CD8-positive, alpha-beta memory T cell (primary cell): ENCODE measurements around the gene FYN. TPM values are rescaled to one million over a fixed set of nuclear protein-coding genes. Genes with fewer than 3 reads are reported as not detected.

Source experiments
- CTCF ChIA-PET: fragments of 350-600 bp; sonication (Branson Sonifier 250); formaldehyde crosslinking; loops from one replicate; lab custom pipeline; 2021; ENCODE audit warnings: antibody characterized with exemption; lab: Charles Lee
- POLR2A ChIA-PET: fragments of 350-600 bp; sonication (Branson Sonifier 250); formaldehyde crosslinking; loops from one replicate; lab custom pipeline; 2021; ENCODE audit warnings: antibody characterized with exemption; lab: Charles Lee
- DNase-seq, 5 donors: peaks; one replicate each; pipeline versions ENCODE4 v3.0.0 to v3.0.0-alpha.2; 2020 to 2022; ENCODE audit warnings: mixed read lengths in 1 of 5
- H3K27ac ChIP-seq: one replicate; pipeline ENCODE4 v1.7.0; 2013; ENCODE audit warnings: low read depth, mild to moderate bottlenecking, low read length, moderate library complexity
- H3K27me3 ChIP-seq: 2 replicates; pipeline ENCODE4 v1.7.0; 2013; ENCODE audit warnings: low read length, mild to moderate bottlenecking; ENCODE audit not compliant: insufficient read depth, poor library complexity, severe bottlenecking
- H3K36me3 ChIP-seq: 2 replicates; pipeline ENCODE4 v1.7.0; 2013; ENCODE audit warnings: mild to moderate bottlenecking, low read length, moderate library complexity; ENCODE audit not compliant: insufficient read depth
- H3K4me1 ChIP-seq: 2 replicates; pipeline ENCODE4 v1.7.0; 2013; ENCODE audit warnings: mild to moderate bottlenecking, low read length, moderate library complexity; ENCODE audit not compliant: insufficient read depth
- H3K4me3 ChIP-seq: 2 replicates; pipeline ENCODE4 v1.7.0; 2013; ENCODE audit warnings: mild to moderate bottlenecking, low read length
- H3K9me3 ChIP-seq: 2 replicates; pipeline ENCODE4 v1.7.0; 2013; ENCODE audit warnings: mild to moderate bottlenecking, low read length
- H3K27ac Mint-ChIP-seq, 8 donors: one replicate each; pipeline ENCODE4 v1.8.0; 2020 to 2021; ENCODE audit warnings: mixed read lengths in 8 of 8, mild to moderate bottlenecking in 6 of 8, inconsistent platforms in 3 of 8, moderate library complexity in 3 of 8
- H3K27me3 Mint-ChIP-seq, 2 donors: one replicate each; pipeline ENCODE4 v1.8.0; 2020 to 2021; ENCODE audit warnings: mixed read lengths in 2 of 2, mild to moderate bottlenecking in 1 of 2, moderate library complexity in 1 of 2
- H3K36me3 Mint-ChIP-seq, 3 donors: one replicate each; pipeline ENCODE4 v1.8.0; 2020 to 2021; ENCODE audit warnings: mixed read lengths in 3 of 3, inconsistent platforms in 1 of 3, mild to moderate bottlenecking in 1 of 3
- H3K4me1 Mint-ChIP-seq, 3 donors: one replicate each; pipeline ENCODE4 v1.8.0; 2020 to 2021; ENCODE audit warnings: mixed read lengths in 3 of 3, inconsistent platforms in 1 of 3, mild to moderate bottlenecking in 1 of 3
- H3K4me3 Mint-ChIP-seq, 7 donors: one replicate each; pipeline ENCODE4 v1.8.0; 2020 to 2021; ENCODE audit warnings: mixed read lengths in 7 of 7, mild to moderate bottlenecking in 6 of 7, moderate library complexity in 4 of 7, inconsistent platforms in 2 of 7
- H3K9me3 Mint-ChIP-seq, 5 donors: one replicate each; pipeline ENCODE4 v1.8.0; 2020 to 2022; ENCODE audit warnings: mixed read lengths in 5 of 5, mild to moderate bottlenecking in 3 of 5, moderate library complexity in 2 of 5, inconsistent platforms in 1 of 5
- polyA plus RNA-seq: library from polyadenylated mRNA; unstranded; fragments of 300-500 nt; fragmentation: Illumina TruSeq; gene quantifications from one replicate; pipeline ENCODE4 v1.2.3, GENCODE V29; 2021
- total RNA-seq, 2 experiments: library from RNA; stranded (reverse); gene quantifications; one replicate each; pipeline ENCODE4 v1.2.3, GENCODE V29; 2021

FYN gene
- total and polyA plus RNA-seq, 3 experiments from 2014 or later = 481 to 611 (median 491) TPM

DNA sequence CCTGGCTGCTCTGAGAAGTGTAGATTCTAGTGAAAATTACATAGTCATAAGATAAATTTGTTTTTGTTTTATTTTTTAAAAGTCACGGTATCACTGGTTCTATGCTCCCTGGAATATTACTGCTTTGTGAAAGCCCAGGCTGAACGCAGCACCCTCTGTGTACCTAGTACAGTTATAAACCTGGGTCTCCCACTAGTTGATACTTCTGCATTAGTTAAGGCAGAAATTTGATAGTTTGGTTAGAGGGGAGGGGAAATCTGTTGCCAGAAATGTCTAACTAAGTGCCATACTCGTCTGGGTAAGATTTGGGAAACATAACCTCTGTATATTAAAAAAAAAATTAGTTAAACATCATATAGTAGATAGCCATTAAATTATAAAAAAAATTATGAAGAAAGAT, 156.9 kb downstream of the FYN start:
- Histone ChIP-seq H3K36me3 (peaks cover 58% of the 10 kb centered on the region), H3K27ac (no peak overlapping the region), H3K4me1 (peaks cover 72% of the 10 kb centered on the region), H3K9me3 (no peaks in the 10 kb centered on the region), H3K4me3 (no peak overlapping the region), H3K27me3 (no peaks in the 10 kb centered on the region)
- peaks cover 7 to 95% (median 34%) of the 10 kb centered on the region in 3 donors for H3K36me3 Mint-ChIP-seq
- peak overlapping the region in 3 of 7 donors; percentile 15 to 49 (median 49) for H3K4me3 Mint-ChIP-seq
- DNase-seq = no peak
- ChIA-PET POLR2A (no interaction called here), CTCF (interaction anchor here (0.7 to 2.2 kb wide), 2 partner anchors 19 to 327 kb away, joined by 3 to 7 read pairs; no protein-coding TSS in a partner anchor)
- peaks cover 0 to 2% of the 10 kb centered on the region in 2 donors for H3K27me3 Mint-ChIP-seq
- H3K9me3 Mint-ChIP-seq = no peaks in the 10 kb centered on the region
- peaks cover 80 to 95% (median 82%) of the 10 kb centered on the region in 3 donors for H3K4me1 Mint-ChIP-seq
- H3K27ac Mint-ChIP-seq = peak overlapping the region; percentile 61 to 96 (median 86)

DNA sequence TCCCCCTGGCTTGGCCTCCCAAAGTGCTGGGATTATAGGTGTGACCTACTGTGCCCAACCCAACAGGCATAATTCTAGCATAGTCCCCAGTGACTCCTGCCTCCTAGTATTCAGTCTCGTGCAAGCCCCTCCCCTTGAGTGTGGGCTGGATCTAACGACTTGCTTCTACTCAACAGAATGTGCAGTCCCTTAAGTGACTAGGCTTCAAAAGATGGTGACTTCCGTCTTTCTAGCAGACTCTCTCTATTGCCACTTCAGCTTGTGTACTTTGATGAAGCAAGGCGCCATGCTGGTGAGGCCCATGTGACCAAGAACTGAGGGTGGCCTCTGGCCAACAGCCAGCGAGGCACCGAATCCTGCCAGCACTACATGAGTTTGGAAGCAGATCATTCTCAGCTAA, 157.9 kb downstream of the FYN start:
- no peaks in the 10 kb centered on the region for H3K9me3 Mint-ChIP-seq
- no peak overlapping the region for H3K27ac ChIP-seq
- H3K27ac Mint-ChIP-seq = peak overlapping the region; percentile 87 to 98 (median 95)
- peaks cover 56% of the 10 kb centered on the region for H3K36me3 ChIP-seq
- H3K4me1 ChIP-seq = peaks cover 79% of the 10 kb centered on the region
- POLR2A ChIA-PET = no interaction called here
- H3K36me3 Mint-ChIP-seq = peaks cover 7 to 95% (median 28%) of the 10 kb centered on the region in 3 donors
- peak overlapping the region; percentile 28 for H3K4me3 ChIP-seq
- H3K27me3 Mint-ChIP-seq = peaks cover 0 to 4% of the 10 kb centered on the region in 2 donors
- H3K27me3 ChIP-seq = no peaks in the 10 kb centered on the region
- CTCF ChIA-PET = interaction anchor here (2.2 kb wide), 1 partner anchor 20 kb away, joined by 7 read pairs; no protein-coding TSS in a partner anchor
- no peaks in the 10 kb centered on the region for H3K9me3 ChIP-seq
- DNase-seq = peak in 3 of 5 donors; percentile 46 to 64 (median 52)
- peak overlapping the region in 6 of 7 donors; percentile 38 to 85 (median 69) for H3K4me3 Mint-ChIP-seq
- peaks cover 79 to 95% (median 82%) of the 10 kb centered on the region in 3 donors for H3K4me1 Mint-ChIP-seq

GRCh38 chr6:111714416-111715270, 158.6 kb downstream of the FYN start:
- CTCF ChIA-PET = interaction anchor here (1.1 kb wide), 1 partner anchor 109 kb away, joined by 3 read pairs; no protein-coding TSS in a partner anchor
- POLR2A ChIA-PET = no interaction called here
- peaks cover 50% of the 10 kb centered on the region for H3K36me3 ChIP-seq
- no peaks in the 10 kb centered on the region for H3K27me3 ChIP-seq
- Mint-ChIP-seq H3K27ac (peak overlapping the region; percentile 87 to 98 (median 95)), H3K36me3 (peaks cover 10 to 95% (median 28%) of the 10 kb centered on the region in 3 donors), H3K27me3 (peaks cover 0 to 4% of the 10 kb centered on the region in 2 donors), H3K9me3 (no peaks in the 10 kb centered on the region), H3K4me3 (peak overlapping the region in 6 of 7 donors; percentile 38 to 85 (median 69)), H3K4me1 (peaks cover 79 to 95% (median 82%) of the 10 kb centered on the region in 3 donors)
- peak in 1 of 5 donors; percentile 25 for DNase-seq
- no peaks in the 10 kb centered on the region for H3K9me3 ChIP-seq
- H3K4me1 ChIP-seq = peaks cover 81% of the 10 kb centered on the region
- H3K4me3 ChIP-seq = peak overlapping the region; percentile 28
- H3K27ac ChIP-seq = no peak overlapping the region

DNA sequence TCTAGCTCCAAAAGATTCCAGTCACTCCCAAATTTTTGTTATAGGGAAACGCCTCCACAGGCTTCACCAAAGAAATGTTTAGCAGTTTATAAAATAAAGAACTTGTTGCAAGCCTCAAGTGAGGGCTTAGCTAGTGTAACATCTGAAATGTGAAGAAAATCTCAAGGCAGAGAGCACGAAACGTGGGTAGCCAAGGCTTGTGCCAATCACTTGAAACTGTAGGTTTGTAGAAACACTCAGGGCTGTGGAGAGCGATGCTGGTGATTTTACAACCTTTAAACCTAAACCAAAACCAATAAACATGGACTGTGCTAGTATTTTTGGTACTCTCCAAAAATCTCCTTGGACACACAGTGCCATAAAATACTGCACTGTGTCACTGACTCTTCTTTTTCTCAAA, 159.4 kb downstream of the FYN start:
- peaks cover 77% of the 10 kb centered on the region for H3K4me1 ChIP-seq
- DNase-seq = no peak
- Mint-ChIP-seq H3K27me3 (peaks cover 0 to 4% of the 10 kb centered on the region in 2 donors), H3K27ac (peak overlapping the region; percentile 31 to 98 (median 94)), H3K36me3 (peaks cover 11 to 95% (median 24%) of the 10 kb centered on the region in 3 donors), H3K4me1 (peaks cover 75 to 93% (median 77%) of the 10 kb centered on the region in 3 donors), H3K9me3 (no peaks in the 10 kb centered on the region), H3K4me3 (peak overlapping the region in 4 of 7 donors; percentile 13 to 85 (median 60))
- no peak overlapping the region for H3K4me3 ChIP-seq
- H3K27me3 ChIP-seq = no peaks in the 10 kb centered on the region
- H3K36me3 ChIP-seq = peaks cover 43% of the 10 kb centered on the region
- H3K27ac ChIP-seq = no peak overlapping the region
- ChIA-PET POLR2A (no interaction called here), CTCF (interaction anchor here (1.1 kb wide), 1 partner anchor 110 kb away, joined by 3 read pairs; no protein-coding TSS in a partner anchor)
- H3K9me3 ChIP-seq = no peaks in the 10 kb centered on the region

- Mint-ChIP-seq H3K27me3 (peaks cover 0 to 4% of the 10 kb centered on the region in 2 donors), H3K27ac (peak overlapping the region; percentile 38 to 97 (median 88)), H3K4me1 (peaks cover 71 to 91% (median 73%) of the 10 kb centered on the region in 3 donors), H3K36me3 (peaks cover 7 to 95% (median 20%) of the 10 kb centered on the region in 3 donors), H3K4me3 (peak overlapping the region in 1 of 7 donors; percentile 15), H3K9me3 (no peaks in the 10 kb centered on the region)
- ChIA-PET POLR2A (no interaction called here), CTCF (interaction anchor here (1.1 to 1.4 kb wide), 2 partner anchors 9 to 110 kb away, joined by 3 to 4 read pairs; no protein-coding TSS in a partner anchor)
- peaks cover 77% of the 10 kb centered on the region for H3K4me1 ChIP-seq
- no peak overlapping the region for H3K4me3 ChIP-seq
- DNase-seq = no peak
- H3K27me3 ChIP-seq = no peaks in the 10 kb centered on the region
- no peak overlapping the region for H3K27ac ChIP-seq
- H3K9me3 ChIP-seq = no peaks in the 10 kb centered on the region
- H3K36me3 ChIP-seq = peaks cover 43% of the 10 kb centered on the region
Measured at GRCh38 chr6:111713236-111713635, 160.0 kb downstream of the FYN start.

DNA sequence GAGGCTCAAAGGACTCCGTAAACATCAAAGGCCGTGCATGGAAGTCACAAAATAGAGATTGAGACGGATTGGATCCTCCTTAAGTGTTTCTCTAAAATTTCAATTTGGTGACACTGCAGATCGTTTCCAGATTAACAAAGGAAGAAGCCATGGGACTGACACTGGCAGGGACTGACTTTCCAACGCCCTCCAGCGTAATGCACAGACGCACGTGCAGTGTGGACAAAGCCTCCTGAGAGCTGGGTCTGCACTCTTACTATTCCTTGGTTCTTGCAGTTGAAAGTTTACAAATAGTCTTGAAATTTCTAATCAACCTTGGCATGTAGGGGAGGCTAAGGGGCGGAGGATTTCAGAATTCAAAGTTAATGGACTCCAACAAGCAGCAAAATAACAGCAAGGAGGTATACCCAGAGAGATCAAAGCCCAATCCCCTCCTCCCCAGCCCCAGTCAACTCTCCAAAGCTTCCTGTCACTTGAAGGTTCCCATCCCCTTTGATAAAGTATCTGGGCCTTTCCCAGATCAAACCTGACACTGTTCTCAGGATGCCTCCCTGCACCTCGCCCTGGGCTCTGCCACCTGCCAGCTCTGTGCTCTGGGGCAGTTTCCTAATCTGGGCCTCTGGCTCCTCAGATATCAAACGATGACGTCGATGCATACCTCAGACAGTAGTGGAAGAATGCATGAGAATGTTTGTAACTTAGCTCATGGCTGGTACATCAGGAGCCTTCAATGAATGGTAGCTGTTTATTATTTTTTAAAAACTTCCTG, 161.1 kb downstream of the FYN start:
- peaks cover 69 to 93% (median 73%) of the 10 kb centered on the region in 3 donors for H3K4me1 Mint-ChIP-seq
- ChIA-PET POLR2A (interaction anchor here (0.7 kb wide), 1 partner anchor 332 kb away, joined by 9 read pairs; no protein-coding TSS in a partner anchor), CTCF (interaction anchor here (0.9 to 3.4 kb wide), 8 partner anchors 10 to 453 kb away, joined by 3 to 12 read pairs (median 4); partner anchors contain the start of gene FYN)

DNA sequence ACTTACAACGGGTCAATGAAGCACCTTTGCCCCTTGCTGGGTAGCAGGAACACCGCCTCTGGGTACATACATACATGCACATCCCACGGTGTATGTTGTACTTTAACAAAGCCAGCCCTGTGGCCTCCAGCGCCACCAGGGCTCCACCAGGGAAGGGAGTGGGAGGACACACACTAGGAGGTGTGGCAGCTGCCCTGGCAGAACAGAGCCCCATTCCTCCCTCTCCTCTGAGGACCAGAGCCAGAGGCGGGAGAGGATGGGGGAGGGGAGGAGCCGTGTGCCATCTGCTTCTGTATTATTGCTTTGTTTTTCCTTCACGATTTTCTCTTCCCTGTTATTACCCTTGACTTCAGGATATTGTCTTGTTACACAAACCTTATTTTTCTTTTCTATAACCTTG, 161.8 kb downstream of the FYN start:
- H3K4me3 Mint-ChIP-seq = peak overlapping the region in 2 of 7 donors; percentile 20 to 76
- Histone ChIP-seq H3K27me3 (no peaks in the 10 kb centered on the region), H3K36me3 (peaks cover 50% of the 10 kb centered on the region), H3K27ac (no peak overlapping the region), H3K9me3 (no peaks in the 10 kb centered on the region), H3K4me3 (no peak overlapping the region), H3K4me1 (peaks cover 71% of the 10 kb centered on the region)
- no peak for DNase-seq
- peaks cover 0 to 4% of the 10 kb centered on the region in 2 donors for H3K27me3 Mint-ChIP-seq
- H3K9me3 Mint-ChIP-seq = no peaks in the 10 kb centered on the region
- peak overlapping the region; percentile 64 to 94 (median 91) for H3K27ac Mint-ChIP-seq
- peaks cover 7 to 97% (median 22%) of the 10 kb centered on the region in 3 donors for H3K36me3 Mint-ChIP-seq
- peaks cover 68 to 90% (median 72%) of the 10 kb centered on the region in 3 donors for H3K4me1 Mint-ChIP-seq
- ChIA-PET CTCF (interaction anchor here (1.1 to 4.3 kb wide), 7 partner anchors 128 to 453 kb away, joined by 3 to 44 read pairs (median 12); a partner anchor contains a TSS), POLR2A (interaction anchor here (0.7 kb wide), 1 partner anchor 332 kb away, joined by 9 read pairs; no protein-coding TSS in a partner anchor)

More for the DNA sequence above, 161.1 kb downstream of the FYN start:
- Mint-ChIP-seq H3K4me3 (peak overlapping the region in 2 of 7 donors; percentile 17 to 73), H3K36me3 (peaks cover 7 to 96% (median 20%) of the 10 kb centered on the region in 3 donors), H3K27me3 (peaks cover 0 to 4% of the 10 kb centered on the region in 2 donors), H3K9me3 (no peaks in the 10 kb centered on the region), H3K27ac (peak overlapping the region; percentile 64 to 94 (median 82))
- no peaks in the 10 kb centered on the region for H3K27me3 ChIP-seq
- DNase-seq = no peak
- H3K27ac ChIP-seq = no peak overlapping the region
- H3K4me3 ChIP-seq = no peak overlapping the region
- no peaks in the 10 kb centered on the region for H3K9me3 ChIP-seq
- peaks cover 71% of the 10 kb centered on the region for H3K4me1 ChIP-seq
- H3K36me3 ChIP-seq = peaks cover 45% of the 10 kb centered on the region
